Neural crest cell (in vitro differentiated cells): ENCODE measurements around the gene LCN9. TPM values are rescaled to one million over a fixed set of nuclear protein-coding genes. Genes with fewer than 3 reads are reported as not detected.

Experiments used
- DNase-seq: peaks from one replicate; pipeline ENCODE4 v3.0.0; 2021; ENCODE audit warnings: low read depth, mixed read lengths, low spot score
- H3K27ac Mint-ChIP-seq: one replicate; pipeline ENCODE4 v1.8.0; 2021; ENCODE audit warnings: mild to moderate bottlenecking, mixed read lengths; ENCODE audit not compliant: unreplicated experiment
- H3K27me3 Mint-ChIP-seq: 2 replicates; pipeline ENCODE4 v1.8.0; 2021; ENCODE audit warnings: low read depth, mild to moderate bottlenecking, mixed read lengths
- H3K36me3 Mint-ChIP-seq: 2 replicates; pipeline ENCODE4 v1.8.0; 2021; ENCODE audit warnings: low read depth, mild to moderate bottlenecking, mixed read lengths
- H3K4me1 Mint-ChIP-seq: 2 replicates; pipeline ENCODE4 v1.8.0; 2021; ENCODE audit warnings: mixed read lengths
- H3K4me3 Mint-ChIP-seq: one replicate; pipeline ENCODE4 v1.8.0; 2021; ENCODE audit warnings: mild to moderate bottlenecking, mixed read lengths
- H3K9me3 Mint-ChIP-seq: 2 replicates; pipeline ENCODE4 v1.8.0; 2021; ENCODE audit warnings: mixed read lengths
- CTCF ChIP-seq: fragments of 200-600 bp; sonication (generic); conservative IDR thresholded peaks from 2 replicates; pipeline ENCODE4 v1.5.0; 2021; ENCODE audit warnings: antibody characterized with exemption, mild to moderate bottlenecking
- long read RNA-seq: library from polyadenylated mRNA; unstranded; transcript quantifications from one replicate; pipeline ENCODE4 v2.0.0, GENCODE V29; 2020
- total RNA-seq: library from RNA; stranded (reverse); gene quantifications from 2 replicates; pipeline ENCODE4 v1.2.1, GENCODE V29; 2021

The LCN9 gene, protein sequence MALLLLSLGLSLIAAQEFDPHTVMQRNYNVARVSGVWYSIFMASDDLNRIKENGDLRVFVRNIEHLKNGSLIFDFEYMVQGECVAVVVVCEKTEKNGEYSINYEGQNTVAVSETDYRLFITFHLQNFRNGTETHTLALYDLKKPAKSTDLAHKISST
- 0.30 and 0.66 TPM in 2 replicates for total RNA-seq
- long read RNA-seq: 0 reads

DNA sequence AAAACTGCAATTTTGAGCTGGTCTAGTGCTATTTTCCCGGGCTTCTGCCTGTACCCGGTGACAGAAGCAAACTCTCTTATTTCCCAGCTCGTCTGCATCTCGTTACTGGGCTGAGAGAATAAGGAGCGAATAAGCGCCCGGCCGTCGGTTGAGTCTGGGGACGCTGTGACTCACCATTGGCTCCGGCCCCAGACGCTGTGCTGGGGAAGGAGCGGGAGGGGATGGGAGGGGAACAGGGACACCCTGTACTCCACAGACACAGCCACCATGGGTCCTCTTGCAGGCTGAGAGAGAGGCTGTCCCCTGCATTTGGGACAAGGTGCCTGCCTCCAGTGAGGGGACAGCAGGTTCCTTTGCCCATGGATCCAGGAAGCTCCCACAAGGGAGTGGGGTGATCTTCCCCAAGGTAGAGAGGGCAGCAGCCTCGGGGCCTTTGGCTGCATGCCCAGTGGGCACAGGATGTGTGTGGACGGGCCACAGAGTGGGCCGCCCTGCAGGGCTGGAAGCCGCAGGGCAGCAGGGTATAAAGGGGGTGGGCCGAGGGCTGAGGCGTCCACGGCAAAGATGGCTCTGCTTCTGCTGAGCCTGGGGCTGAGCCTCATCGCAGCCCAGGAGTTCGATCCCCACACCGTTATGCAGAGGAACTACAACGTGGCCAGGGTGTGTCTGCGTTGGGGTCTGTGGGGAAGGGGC lies at the start of gene LCN9:
LCN9 (plus strand) TSS at position 552 of the 693 bp plus-strand sequence; CDS start at position 565, 13 bp downstream.
- Mint-ChIP-seq H3K27ac (no peak within 1 kb of the TSS), H3K9me3 (no peaks in the 10 kb centered on the region), H3K27me3 (no peaks in the 10 kb centered on the region), H3K4me3 (no peak within 1 kb of the TSS), H3K36me3 (no peaks in the 10 kb centered on the region), H3K4me1 (peaks cover 8% of the 10 kb centered on the region)
- no peak for TF ChIP-seq CTCF
- DNase-seq: no peak

GRCh38 chr9:135613946-135614805 lies 48.9 kb upstream of the LCN9 start:
- no peak for DNase-seq
- Mint-ChIP-seq H3K27me3 (peaks cover 4% of the 10 kb centered on the region), H3K4me1 (no peaks in the 10 kb centered on the region), H3K9me3 (peaks cover 2% of the 10 kb centered on the region), H3K36me3 (no peaks in the 10 kb centered on the region), H3K27ac (no peak overlapping the region), H3K4me3 (no peak overlapping the region)
- no peak for TF ChIP-seq CTCF

DNA sequence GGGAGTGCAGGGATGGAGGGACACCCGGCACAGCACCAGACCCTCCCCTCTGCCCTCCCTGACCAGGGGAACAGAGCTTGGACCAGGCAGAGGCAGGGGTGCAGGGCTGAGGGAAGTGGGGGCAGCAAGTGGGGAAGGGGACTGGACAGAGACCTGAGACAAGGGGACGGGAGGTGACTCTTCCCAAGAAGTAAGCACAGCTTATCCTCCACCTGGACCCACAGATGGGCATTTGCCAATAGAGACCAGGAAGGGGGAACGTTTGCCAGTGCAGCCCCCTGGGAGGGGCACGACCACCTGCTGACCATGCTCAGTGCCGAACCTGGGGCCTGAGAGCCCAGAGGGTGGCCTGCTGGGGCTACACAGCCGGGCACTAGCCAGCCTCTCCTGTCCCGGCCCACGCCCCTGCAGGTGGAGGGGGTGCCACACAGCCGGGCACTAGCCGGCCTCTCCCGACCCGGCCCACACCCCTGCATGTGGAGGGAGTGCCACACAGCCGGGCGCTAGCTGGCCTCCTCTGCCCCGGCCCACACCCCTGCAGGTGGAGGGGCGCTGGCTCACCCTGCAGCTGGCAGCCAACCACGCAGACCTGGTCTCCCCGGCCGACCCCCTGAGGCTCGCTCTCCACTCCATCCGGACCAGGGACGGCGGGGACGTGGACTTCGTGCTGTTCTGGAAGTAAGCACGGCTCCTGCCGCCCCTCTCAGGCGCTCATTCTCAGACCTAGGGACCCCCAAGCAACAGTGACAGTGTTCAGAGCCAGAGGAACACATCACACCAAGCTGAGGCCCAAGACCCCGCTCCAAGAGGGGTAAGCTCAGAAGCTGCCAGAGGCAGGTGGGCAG lies 48.1 kb upstream of the LCN9 start:
- no peak overlapping the region for H3K4me3 Mint-ChIP-seq
- no peak for DNase-seq

DNA sequence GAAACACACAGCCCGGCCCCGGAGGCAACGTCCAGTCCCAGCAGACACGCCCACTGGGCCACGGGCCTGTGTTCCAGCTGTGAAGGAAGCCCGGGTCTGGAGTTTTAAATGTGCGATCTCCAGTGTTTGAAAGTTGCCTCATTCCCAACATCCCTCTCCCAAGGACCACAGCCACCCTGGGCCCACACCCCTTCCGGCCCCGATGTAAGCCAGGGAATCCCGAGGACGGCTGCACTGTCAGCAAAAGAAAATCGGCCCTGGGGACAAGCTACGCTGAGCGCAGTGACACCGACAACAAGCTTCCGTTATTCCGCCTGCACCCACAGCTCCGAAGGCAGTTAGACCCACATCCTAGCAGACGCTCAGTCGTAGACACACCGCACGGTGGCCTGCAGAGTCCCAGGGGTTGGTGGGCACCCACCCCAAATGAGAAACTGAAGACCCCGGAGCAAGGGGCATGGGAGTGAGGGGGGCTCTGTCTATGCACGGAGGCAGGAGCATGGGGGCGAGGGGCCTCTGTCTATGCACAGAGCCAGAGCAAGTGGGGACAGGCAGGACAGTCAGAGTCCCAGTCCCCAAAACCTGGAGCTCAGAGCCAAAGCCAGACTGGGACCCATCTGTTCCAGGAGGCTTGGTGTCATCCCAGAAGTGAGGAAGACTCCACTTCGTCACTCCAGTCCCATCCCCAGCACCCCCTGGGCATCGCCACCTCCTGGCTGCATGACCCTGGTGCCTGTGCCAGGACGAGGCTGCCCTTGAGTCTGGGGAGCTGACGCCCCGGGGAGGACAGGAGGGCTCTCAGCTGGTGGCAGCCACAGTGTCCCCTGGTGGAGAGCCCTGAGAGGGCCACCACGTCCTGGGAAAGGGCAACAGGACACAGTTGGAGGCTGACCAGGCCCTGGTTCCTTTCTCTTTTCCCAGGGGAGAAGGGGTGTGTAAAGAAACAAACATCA lies 47.2 kb upstream of the LCN9 start:
- Mint-ChIP-seq H3K4me1 (no peaks in the 10 kb centered on the region), H3K27me3 (peaks cover 7% of the 10 kb centered on the region), H3K9me3 (peaks cover 2% of the 10 kb centered on the region), H3K27ac (no peak overlapping the region), H3K36me3 (no peaks in the 10 kb centered on the region), H3K4me3 (no peak overlapping the region)
- no peak for TF ChIP-seq CTCF
- DNase-seq: no peak

More for the DNA sequence above, 48.1 kb upstream of the LCN9 start:
- H3K27me3 Mint-ChIP-seq: peaks cover 3% of the 10 kb centered on the region
- no peaks in the 10 kb centered on the region for H3K4me1 Mint-ChIP-seq
- no peak for TF ChIP-seq CTCF
- H3K9me3 Mint-ChIP-seq: peaks cover 2% of the 10 kb centered on the region
- H3K27ac Mint-ChIP-seq: no peak overlapping the region
- no peaks in the 10 kb centered on the region for H3K36me3 Mint-ChIP-seq
